Ovary (tissue), 9 donors: ENCODE measurements around the gene AKT1S1. TPM values are rescaled to one million over a fixed set of nuclear protein-coding genes. Genes with fewer than 3 reads are reported as not detected.

ENCODE experiments used
- DNase-seq, 5 donors: peaks; one replicate each; pipeline ENCODE4 v3.0.0-alpha.2; 2019 to 2020
- H3K27ac ChIP-seq, 2 donors: fragments of 200-600 bp; one replicate each; pipeline versions ENCODE4 v1.5.1 to v1.8.0; 2019 to 2022
- H3K27me3 ChIP-seq: fragments of 200-600 bp; one replicate; pipeline ENCODE4 v1.8.0; 2022
- H3K36me3 ChIP-seq: fragments of 200-600 bp; sonication (generic); one replicate; pipeline ENCODE4 v1.5.1; 2019
- H3K4me1 ChIP-seq: one replicate; pipeline ENCODE4 v1.8.1; 2013; ENCODE audit warnings: mild to moderate bottlenecking, moderate library complexity; ENCODE audit not compliant: insufficient read depth
- H3K4me3 ChIP-seq: fragments of 200-600 bp; sonication (generic); one replicate; pipeline ENCODE4 v1.5.1; 2017
- H3K9me3 ChIP-seq, 2 donors: fragments of 200-600 bp in 1 of 2; sonication (generic) in 1 of 2; one replicate each; pipeline versions ENCODE4 v1.5.1 to v1.8.1; 2013 to 2019; ENCODE audit warnings: mild to moderate bottlenecking in 1 of 2, moderate library complexity in 1 of 2
- CTCF ChIP-seq, 3 donors: fragments of 450-650 bp in 2 of 3; fragments of 200-600 bp in 1 of 3; IDR thresholded peaks; one replicate each; pipeline versions ENCODE4 v1.5.1 to v1.8.0; 2016 to 2022; ENCODE audit warnings: antibody characterized with exemption in 3 of 3, mild to moderate bottlenecking in 1 of 3
- EP300 ChIP-seq: sonication (generic); formaldehyde crosslinking; IDR thresholded peaks from one replicate; pipeline ENCODE4 v1.6.1; 2017; ENCODE audit warnings: antibody characterized with exemption
- POLR2A ChIP-seq: fragments of 450-650 bp; IDR thresholded peaks from one replicate; pipeline ENCODE4 v1.6.1; 2017; ENCODE audit warnings: antibody characterized with exemption, mild to moderate bottlenecking, moderate library complexity
- WGBS, 3 donors: extraction: QIAGEN DNeasy Blood & Tissue Kit in 1 of 3; methylation state at CpG; one replicate each; pipeline versions ENCODE4 v1.1.5 to v1.1.7; 2013 to 2017; 5-methylcytosine and 5-hydroxymethylcytosine counted together
- intact Hi-C, 4 donors: fragments of 100-400 bp; cut with DNase I; formaldehyde crosslinking; loops; one replicate each; pipeline versions ENCODE4 v1.11.0 to v1.15.1; 2022 to 2023
- polyA plus RNA-seq, 2 donors: library from polyadenylated mRNA; stranded (reverse); fragments of 200-250 nt in 1 of 2; fragments of 350-450 nt in 1 of 2; fragmentation: Illumina TruSeq in 1 of 2; extraction: RNeasy Lipid Tissue Mini Kit (QIAGEN cat#74804) in 1 of 2; gene quantifications; one replicate each; pipeline ENCODE4 v1.2.3, GENCODE V29; 2013 to 2014
- total RNA-seq, 7 donors: library from RNA; depleted of rRNA in 2 of 7; stranded (reverse); fragments of >200 nt in 2 of 7; fragmentation: NEBNext Ultra II Directional in 3 of 7; extraction: Animal tissue kit (Norgen Biotek cat#: 25700) in 3 of 7; gene quantifications; one replicate each; pipeline versions ENCODE4 v1.1.0 to v1.2.4, GENCODE V29; 2016 to 2023
- donor health status: DM: no; HTN: no; CAD: no; lungs with moderate emphysema.
- donor health status: DM: no; HTN: no; CAD: no.
- donor health status: Bipolar disorder and iron deficiency.
- donor health status: DM: yes; HTN: yes; CAD: no.
- donor health status: DM: no; HTN: no; CAD: no.
- donor health status: DM: yes; HTN: yes; CAD: no.

AKT1S1 gene
- total and polyA plus RNA-seq, 9 donors = 10.6 to 45.3 (median 30.0) TPM

GRCh38 chr19:49872245-49873128 lies 4.7 kb downstream of the AKT1S1 start:
- no peak for TF ChIP-seq CTCF (IDR thresholded peaks at IDR 0.05)
- no peak for TF ChIP-seq POLR2A
- TF ChIP-seq EP300 = no peak
- WGBS, 3 donors = 65 to 71% (median 65%) methylated on average over 27 of the region's 27 CpGs
- no peaks in the 10 kb centered on the region for H3K9me3 ChIP-seq
- H3K27me3 ChIP-seq = no peaks in the 10 kb centered on the region
- no peak overlapping the region for H3K27ac ChIP-seq
- intact Hi-C loops = no loop called here
- DNase-seq = peak in 4 of 5 donors; percentile 39 to 50 (median 46)
- no peaks in the 10 kb centered on the region for H3K36me3 ChIP-seq
- peaks cover 14% of the 10 kb centered on the region for H3K4me1 ChIP-seq
- no peak overlapping the region for H3K4me3 ChIP-seq

GRCh38 chr19:49871349-49871985 lies 5.7 kb downstream of the AKT1S1 start:
- intact Hi-C loops = no loop called here
- WGBS, 3 donors = 85 to 88% (median 87%) methylated on average over 16 to 17 of the region's 17 CpGs
- peak in 4 of 5 donors; percentile 38 to 50 (median 42) for DNase-seq
- no peak for TF ChIP-seq POLR2A
- no peak for TF ChIP-seq CTCF (IDR thresholded peaks at IDR 0.05)
- no peak for TF ChIP-seq EP300
- no peaks in the 10 kb centered on the region for H3K9me3 ChIP-seq
- H3K27ac ChIP-seq = no peak overlapping the region
- H3K36me3 ChIP-seq = no peaks in the 10 kb centered on the region
- H3K4me3 ChIP-seq = no peak overlapping the region
- peaks cover 14% of the 10 kb centered on the region for H3K4me1 ChIP-seq
- no peaks in the 10 kb centered on the region for H3K27me3 ChIP-seq

DNA sequence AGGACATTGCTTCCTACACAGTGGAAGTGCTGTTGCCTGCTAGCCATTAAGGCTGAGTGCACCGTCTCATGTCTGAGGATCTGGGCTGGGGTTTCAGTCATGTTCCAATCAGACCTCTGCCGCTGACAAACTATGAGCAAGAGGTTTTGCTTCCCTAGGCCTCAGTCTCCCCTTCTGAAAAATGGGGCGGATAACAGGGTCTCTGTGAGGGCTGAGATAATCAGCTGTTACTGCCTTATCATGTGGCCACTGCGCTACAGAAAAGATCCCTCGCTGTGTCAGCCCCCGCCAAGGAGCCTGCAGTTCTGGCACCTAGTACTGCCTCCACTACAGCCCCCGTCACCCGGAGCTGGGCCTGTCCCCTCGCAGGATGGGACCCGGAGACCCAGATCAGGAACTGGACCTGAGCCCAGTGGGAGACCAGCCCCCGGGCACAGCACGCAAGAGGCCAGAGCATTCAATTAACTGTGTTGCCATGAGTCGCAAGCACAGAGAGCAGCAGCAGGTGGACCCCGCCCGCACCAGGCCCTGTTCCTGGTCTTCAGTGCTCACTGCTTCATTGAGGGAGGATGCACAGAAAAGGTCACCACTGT lies 6.8 kb downstream of the AKT1S1 start:
- DNase-seq = peak in 4 of 5 donors; percentile 58 to 67 (median 60)

More for the DNA sequence above, 6.8 kb downstream of the AKT1S1 start:
- H3K4me1 ChIP-seq = peaks cover 20% of the 10 kb centered on the region
- H3K9me3 ChIP-seq = no peaks in the 10 kb centered on the region
- no peak for TF ChIP-seq CTCF (IDR thresholded peaks at IDR 0.05)
- TF ChIP-seq EP300 = no peak
- no peak for TF ChIP-seq POLR2A
- no peaks in the 10 kb centered on the region for H3K27me3 ChIP-seq
- H3K36me3 ChIP-seq = no peaks in the 10 kb centered on the region
- peak overlapping the region; percentile 72 to 80 for H3K27ac ChIP-seq
- intact Hi-C loops = no loop called here
- WGBS, 3 donors = 56 to 72% (median 60%) methylated on average over 15 of the region's 15 CpGs
- H3K4me3 ChIP-seq = peak overlapping the region; percentile 47
